ENCODE measurements around the gene SYNPR. TPM values are rescaled to one million over a fixed set of nuclear protein-coding genes. Genes with fewer than 3 reads are reported as not detected.

SYNPR gene
- total and polyA plus RNA-seq, 7 donors, result 0.16 to 1.4 (median 0.32) TPM; not detected in 2

GRCh38 chr3:63538919-63539318 lies 260.8 kb downstream of the SYNPR start:
- Histone ChIP-seq H3K27me3 (no peaks in the 10 kb centered on the region), H3K9me3 (no peaks in the 10 kb centered on the region), H3K36me3 (no peaks in the 10 kb centered on the region), H3K4me3 (no peak overlapping the region), H3K4me1 (no peaks in the 10 kb centered on the region), H3K27ac (no peak overlapping the region)
- no peak for DNase-seq
- no peak for TF ChIP-seq POLR2AphosphoS5 (IDR thresholded peaks at IDR 0.05)
- WGBS, 2 donors, result 73 to 91% methylated on average over 1 of the region's 1 CpG
- intact Hi-C loops (cut with DNase I), result no loop called here

DNA sequence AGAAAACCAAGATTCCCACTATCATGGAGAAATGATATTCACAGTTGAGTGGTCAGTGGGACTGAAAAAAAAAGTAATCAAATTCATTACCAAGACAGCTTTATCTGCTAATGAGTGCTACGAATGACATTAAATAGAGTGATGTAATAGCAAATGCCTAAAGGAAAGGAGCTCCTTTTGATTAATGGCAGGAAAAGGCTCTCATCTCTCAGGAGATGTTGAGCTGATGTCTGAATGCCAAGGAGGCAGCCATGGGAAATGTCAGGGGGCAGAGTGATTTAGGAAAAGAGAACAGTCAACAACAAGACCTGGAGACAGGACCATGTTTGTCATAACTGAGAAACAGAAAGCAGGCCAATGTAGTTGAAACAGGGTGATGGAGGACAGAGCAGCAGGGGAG lies 277.7 kb downstream of the SYNPR start:
- no peaks in the 10 kb centered on the region for H3K4me1 ChIP-seq
- H3K27me3 ChIP-seq, result peaks cover 0 to 4% (median 0%) of the 10 kb centered on the region in 3 donors
- no peak overlapping the region for H3K27ac ChIP-seq
- TF ChIP-seq CTCF (IDR thresholded peaks at IDR 0.05) (no peak), POLR2AphosphoS5 (IDR thresholded peaks at IDR 0.05) (no peak), POLR2A (IDR thresholded peaks at IDR 0.05) (no peak), EP300 (IDR thresholded peaks at IDR 0.05) (no peak)
- WGBS, 2 donors, result 79 to 83% methylated on average over 1 of the region's 1 CpG
- intact Hi-C loops (cut with DNase I), result no loop called here
- H3K9me3 ChIP-seq, result no peaks in the 10 kb centered on the region
- H3K36me3 ChIP-seq, result no peaks in the 10 kb centered on the region
- H3K4me3 ChIP-seq, result no peak overlapping the region
- no peak for DNase-seq

DNA sequence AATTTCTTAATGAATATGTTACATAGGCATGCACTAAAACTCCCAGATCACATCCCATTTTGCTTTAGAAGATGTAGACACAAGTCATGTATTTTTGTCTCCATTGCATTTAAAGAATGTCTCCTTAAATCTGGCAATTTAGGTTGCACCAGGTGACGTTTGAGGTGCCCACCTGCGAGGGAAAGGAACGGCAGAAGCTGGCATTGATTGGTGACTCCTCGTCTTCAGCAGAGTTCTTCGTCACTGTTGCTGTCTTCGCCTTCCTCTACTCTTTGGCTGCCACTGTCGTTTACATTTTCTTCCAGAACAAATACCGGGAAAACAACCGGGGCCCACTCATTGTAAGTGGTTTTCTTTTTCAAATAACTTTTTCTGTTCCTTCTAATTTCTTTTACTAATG lies 278.3 kb downstream of the SYNPR start:
- 85 to 90% methylated on average over 9 of the region's 9 CpGs for WGBS, 2 donors
- no peak for DNase-seq
- Histone ChIP-seq H3K4me1 (no peaks in the 10 kb centered on the region), H3K4me3 (no peak overlapping the region), H3K27me3 (peaks cover 0 to 4% (median 0%) of the 10 kb centered on the region in 3 donors), H3K9me3 (no peaks in the 10 kb centered on the region), H3K36me3 (no peaks in the 10 kb centered on the region), H3K27ac (no peak overlapping the region)
- intact Hi-C loops (cut with DNase I), result no loop called here
- no peak for TF ChIP-seq POLR2A (IDR thresholded peaks at IDR 0.05)
- no peak for TF ChIP-seq POLR2AphosphoS5 (IDR thresholded peaks at IDR 0.05)
- no peak for TF ChIP-seq EP300 (IDR thresholded peaks at IDR 0.05)
- TF ChIP-seq CTCF (IDR thresholded peaks at IDR 0.05), result no peak

DNA sequence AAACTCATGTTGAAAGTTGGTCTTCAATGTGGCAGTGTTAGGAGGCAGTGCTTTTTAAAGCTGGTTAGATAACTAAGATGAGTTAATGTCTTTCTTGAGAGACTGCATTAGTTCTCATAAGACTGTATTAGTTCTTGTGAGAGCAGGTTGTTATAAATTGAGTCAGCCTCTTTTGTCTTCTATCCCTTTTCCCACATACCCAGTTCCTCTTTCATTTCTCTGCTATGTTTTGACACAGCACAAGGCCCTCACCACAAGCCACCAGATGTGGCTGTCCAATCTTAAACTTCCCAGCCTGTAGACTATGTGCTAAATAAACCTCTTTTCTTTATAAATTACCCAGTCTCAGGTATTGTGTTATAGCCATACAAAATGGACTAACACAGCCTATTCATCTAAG lies 279.8 kb downstream of the SYNPR start:
- H3K4me3 ChIP-seq, result no peak overlapping the region
- no peaks in the 10 kb centered on the region for H3K9me3 ChIP-seq
- DNase-seq, result no peak

GRCh38 chr3:63559884-63560283 lies 281.8 kb downstream of the SYNPR start:
- no peak for TF ChIP-seq POLR2AphosphoS5 (IDR thresholded peaks at IDR 0.05)
- TF ChIP-seq POLR2A (IDR thresholded peaks at IDR 0.05), result no peak
- TF ChIP-seq EP300 (IDR thresholded peaks at IDR 0.05), result no peak
- no peak for TF ChIP-seq CTCF (IDR thresholded peaks at IDR 0.05)
- 13 to 48% methylated on average over 2 of the region's 2 CpGs for WGBS, 2 donors
- H3K9me3 ChIP-seq, result no peaks in the 10 kb centered on the region

More for the DNA sequence above, 279.8 kb downstream of the SYNPR start:
- Histone ChIP-seq H3K4me1 (no peaks in the 10 kb centered on the region), H3K27ac (no peak overlapping the region), H3K36me3 (no peaks in the 10 kb centered on the region), H3K27me3 (peaks cover 0 to 4% (median 0%) of the 10 kb centered on the region in 3 donors)
- TF ChIP-seq EP300 (IDR thresholded peaks at IDR 0.05) (no peak), POLR2AphosphoS5 (IDR thresholded peaks at IDR 0.05) (no peak), CTCF (IDR thresholded peaks at IDR 0.05) (no peak), POLR2A (IDR thresholded peaks at IDR 0.05) (no peak)
- intact Hi-C loops (cut with DNase I), result no loop called here

More at GRCh38 chr3:63559884-63560283, 281.8 kb downstream of the SYNPR start:
- H3K4me1 ChIP-seq, result no peaks in the 10 kb centered on the region
- intact Hi-C loops (cut with DNase I), result no loop called here
- H3K27ac ChIP-seq, result no peak overlapping the region
- peaks cover 0 to 4% (median 0%) of the 10 kb centered on the region in 3 donors for H3K27me3 ChIP-seq
- H3K36me3 ChIP-seq, result no peaks in the 10 kb centered on the region
- H3K4me3 ChIP-seq, result no peak overlapping the region
- no peak for DNase-seq
